ENCODE results near the gene MTG2.

Gene MTG2

DNA sequence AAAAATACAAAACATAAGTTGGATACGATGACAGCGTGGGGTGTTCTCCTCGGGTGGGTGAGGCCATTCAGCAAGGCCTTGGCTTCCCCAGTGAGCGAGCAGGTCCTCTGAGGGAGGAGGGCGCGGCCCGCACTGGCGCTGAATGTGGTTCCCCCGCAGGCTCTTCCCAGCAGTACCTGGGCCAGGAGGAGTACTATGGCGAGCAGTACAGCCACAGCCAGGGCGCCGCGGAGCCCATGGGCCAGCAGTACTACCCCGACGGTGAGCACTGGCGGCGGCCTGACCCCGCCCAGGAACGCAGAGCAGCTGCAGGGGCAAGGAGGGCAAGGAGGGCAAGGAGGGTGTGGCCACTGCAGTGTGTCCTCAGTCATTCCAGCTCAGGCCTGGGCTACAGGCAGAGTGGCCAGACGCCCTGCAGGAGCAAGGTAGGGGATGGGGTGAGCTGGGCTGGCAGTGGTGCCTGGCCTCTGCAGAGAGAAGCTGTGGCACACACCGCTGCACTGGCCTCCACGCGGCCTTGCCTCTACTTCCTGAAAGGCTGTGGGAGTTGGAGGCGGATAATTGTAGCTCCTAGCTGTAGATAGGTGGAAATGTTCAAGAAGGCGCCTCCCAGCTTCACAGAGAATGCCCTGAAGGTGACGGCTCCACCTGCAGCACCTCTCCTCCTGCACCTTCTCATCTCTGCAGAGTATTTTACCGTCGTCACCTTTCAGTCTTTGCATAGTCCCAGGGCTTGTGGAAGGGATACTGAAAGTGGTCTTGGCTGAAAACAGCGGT lies 18.7 kb upstream of the MTG2 start:
- no peak for DNase-seq

DNA sequence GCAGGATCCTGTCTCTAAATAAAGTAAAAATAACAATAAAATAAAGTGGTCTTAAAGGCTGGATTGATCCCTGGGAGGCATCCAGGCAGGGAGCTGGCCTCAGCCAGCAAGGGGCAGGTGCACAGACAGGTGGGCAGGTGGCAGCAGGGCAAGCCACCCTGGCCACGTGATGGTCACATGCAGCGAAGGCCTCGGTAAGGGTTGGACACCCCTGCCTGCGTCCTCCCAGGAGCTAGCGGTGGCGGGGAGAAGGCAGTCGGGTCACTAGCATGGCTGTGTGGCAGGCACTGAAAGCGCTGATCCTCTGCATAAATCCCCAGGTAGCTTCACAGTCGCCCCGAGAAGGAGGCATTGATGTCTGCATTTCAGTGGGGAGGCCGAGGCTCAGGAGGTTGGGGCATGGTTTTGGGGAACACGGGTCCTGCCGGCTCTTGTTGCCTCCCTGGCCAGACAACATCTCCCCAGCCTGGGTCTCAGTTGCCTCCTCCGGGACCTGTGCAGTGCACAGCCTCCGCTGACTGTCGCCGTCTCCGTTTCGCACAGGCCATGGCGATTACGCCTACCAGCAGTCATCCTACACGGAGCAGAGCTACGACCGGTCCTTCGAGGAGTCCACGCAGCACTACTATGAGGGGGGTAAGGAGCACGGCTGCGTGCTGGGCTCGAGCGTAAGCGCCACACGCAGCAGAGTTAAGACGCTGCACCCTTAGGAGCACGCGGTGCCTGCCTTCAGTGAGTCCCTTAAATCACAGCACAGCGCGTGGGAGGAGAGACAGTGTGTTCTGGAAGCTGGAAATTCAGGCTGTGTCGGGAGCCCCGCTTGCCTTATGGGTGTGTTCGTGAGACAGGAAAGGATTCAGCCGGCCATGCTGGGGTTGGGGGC lies 17.7 kb upstream of the MTG2 start:
- no peak for DNase-seq

DNA sequence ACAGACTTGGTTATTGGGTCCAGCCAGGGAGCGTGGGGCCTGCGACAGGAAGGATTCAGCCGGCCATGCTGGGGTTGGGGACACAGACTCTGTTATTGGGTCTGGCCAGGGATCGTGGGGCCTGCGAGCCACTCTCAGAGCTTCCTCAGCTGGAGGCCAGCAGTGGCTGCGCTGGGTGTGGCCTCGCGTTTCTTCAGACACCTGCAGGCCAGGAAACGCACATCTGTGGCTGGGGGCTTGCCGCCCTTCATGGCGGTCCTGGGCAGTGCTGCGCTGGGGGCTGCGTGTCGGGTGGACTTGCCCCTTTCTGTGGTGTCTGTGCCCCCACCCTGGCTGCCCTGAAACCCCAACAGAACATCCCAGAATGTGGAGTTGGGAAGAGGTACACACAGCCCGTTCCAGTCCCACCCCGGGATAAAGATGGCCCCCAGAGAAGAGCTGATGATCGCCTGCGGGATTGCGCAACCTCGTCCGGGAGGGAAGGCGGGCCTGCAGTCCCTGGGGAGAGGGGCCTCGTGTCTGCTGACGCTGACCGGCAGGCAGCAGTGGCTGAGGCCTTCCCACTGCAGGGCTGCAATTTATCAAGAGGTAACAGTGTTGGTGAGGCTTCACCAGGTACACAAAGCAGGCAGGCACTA lies 16.9 kb upstream of the MTG2 start:
- DNase-seq: no peak

- DNase-seq: no peak
These were observed 15.4 kb upstream of the MTG2 start for GRCh38 chr20:62167474-62167873.

- DNase-seq: peak; percentile 90 to 96
These were observed 14.8 kb upstream of the MTG2 start for GRCh38 chr20:62168061-62168460.

DNA sequence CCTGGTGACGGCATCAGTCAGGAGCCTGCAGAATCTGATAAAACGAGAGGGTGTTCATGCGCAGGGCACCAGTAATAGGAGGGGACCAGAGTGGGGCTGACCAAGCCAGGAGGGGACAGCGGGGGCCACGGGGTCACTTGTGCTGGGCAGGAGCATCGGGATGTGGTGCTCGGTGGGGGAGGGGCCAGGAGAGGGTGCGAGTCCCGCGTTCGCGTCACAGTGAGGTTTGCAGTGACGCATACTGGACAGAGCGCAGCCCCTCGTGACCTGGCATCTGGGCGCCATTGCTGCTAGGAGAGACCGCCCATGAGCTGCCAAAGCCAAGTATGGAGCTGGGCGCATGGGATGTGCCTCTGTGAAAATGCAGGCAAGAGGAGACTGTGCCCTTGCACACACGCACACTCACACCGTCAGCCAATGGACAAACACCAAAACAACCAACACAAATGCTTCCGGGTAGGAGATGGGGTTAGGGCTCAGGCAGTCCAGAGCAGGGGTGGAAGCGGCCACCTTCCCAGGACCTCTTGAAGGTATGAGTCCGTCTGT lies 13.9 kb upstream of the MTG2 start:
- no peak for DNase-seq

GRCh38 chr20:62170536-62170935 lies 12.3 kb upstream of the MTG2 start:
- DNase-seq: no peak

DNA sequence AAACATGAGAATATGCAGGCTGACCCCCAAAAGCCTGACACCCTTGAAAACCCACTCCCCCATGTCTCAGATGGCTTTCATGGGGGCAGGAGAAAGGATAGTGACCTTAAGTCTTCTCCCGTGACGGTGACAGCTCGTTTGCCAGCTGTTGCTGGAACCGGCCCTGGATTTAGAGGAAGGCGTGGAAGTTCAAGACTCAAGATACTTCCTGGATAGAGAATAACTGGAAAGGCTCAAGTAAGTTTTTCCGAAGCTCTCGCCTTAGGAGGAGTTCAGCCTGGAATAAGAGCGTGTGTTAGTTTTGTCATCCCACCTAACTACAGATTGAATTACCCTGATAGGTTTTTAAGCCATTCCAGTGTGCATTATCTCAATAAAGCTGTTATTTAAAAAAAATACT lies 11.6 kb upstream of the MTG2 start:
- DNase-seq: no peak

GRCh38 chr20:62172666-62173065 lies 10.2 kb upstream of the MTG2 start:
- no peak for DNase-seq

DNA sequence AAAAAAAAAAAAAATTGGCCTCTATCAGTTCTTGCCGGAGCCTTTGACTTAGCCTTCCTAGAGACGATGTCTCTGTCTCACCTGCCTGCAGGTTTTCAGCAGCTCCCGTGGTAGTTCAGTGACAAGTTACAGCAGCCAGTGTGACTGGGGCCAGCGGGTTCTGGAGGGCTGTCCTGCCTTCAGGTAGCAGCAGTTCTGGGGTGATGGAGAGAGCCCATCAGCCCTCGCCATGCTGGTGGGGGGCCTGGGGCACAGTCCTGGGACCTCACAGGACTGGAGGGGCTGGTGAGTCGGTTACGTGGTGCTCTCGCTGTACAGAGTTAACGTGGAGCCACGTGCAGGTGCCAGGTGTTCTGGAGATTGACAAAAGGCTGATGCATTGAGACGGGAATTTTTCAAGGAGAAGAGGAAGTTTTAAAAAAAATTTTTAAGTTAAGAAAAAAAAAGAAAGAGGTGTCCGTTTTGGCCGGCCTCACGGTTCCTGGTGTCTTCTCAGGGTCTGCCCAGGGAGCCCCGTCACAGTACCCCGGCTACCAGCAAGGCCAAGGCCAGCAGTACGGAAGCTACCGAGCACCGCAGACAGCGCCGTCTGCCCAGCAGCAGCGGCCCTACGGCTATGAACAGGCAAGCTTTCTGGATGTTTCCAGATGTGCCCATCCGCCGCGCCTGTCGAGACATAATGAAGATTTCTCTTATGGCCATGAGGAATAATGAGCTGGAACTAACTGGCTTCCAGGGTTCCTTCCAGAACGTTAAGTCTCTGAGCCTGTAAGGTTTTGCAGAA lies 8.6 kb upstream of the MTG2 start:
- no peak for DNase-seq

DNA sequence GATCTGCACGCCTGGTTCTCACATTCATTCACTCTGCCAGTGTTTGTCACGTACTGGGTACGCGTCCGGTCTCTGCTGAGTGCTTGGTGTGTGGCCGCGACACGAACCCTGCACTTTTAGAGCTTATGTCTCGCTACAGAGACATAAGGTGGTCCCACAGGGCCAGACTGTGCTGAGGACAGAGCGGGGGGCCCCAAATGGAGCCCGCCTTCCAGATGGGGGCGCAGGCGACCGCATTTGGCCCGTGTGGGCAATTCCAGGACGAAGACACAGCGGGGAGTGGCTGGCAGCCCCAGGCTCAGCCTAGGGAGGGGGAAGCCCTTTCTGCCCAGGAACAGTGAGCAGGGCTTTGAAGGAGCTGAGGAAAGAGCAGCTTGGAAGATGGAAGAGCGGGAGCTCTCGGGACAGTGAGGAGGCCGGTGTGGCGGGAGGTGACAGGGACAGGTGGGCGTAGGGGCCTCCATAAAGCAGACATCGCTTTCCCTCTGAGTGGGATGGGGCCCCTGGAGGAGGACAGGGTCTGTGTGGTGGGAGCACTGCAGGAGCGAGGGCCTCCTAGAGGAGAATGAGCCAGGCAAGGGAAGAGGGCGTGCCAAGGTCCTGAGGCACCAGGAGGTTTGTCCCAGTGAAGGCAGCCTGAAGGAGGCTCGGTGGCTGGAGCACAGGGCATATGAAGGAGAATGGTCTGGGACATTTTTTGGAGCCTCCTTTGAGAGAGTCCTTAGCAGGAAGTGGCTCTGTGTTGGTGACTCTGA lies 7.8 kb upstream of the MTG2 start:
- DNase-seq: no peak

DNA sequence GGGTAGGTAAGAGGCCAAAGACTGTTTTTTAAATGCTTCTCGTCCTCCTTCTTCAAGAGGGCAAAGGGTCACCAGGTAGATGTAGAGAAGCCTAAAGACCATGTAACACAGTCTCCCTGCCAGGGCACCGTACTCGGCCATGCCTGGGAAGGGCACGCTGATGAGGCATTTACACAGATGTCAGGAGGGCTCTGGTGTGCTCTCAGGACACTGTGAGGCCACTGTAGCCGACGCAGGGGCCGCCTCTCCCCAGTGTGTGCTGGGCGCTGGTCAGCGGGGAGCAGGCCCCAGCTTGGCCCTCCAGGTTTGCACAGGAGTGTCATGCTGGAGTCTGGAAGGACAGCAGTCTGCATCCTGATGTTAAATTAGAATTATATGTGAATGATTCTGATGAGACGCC lies 7.1 kb upstream of the MTG2 start:
- DNase-seq: no peak

GRCh38 chr20:62176866-62177265 lies 6.0 kb upstream of the MTG2 start:
- DNase-seq: no peak

GRCh38 chr20:62177307-62177706 lies 5.5 kb upstream of the MTG2 start:
- no peak for DNase-seq

DNA sequence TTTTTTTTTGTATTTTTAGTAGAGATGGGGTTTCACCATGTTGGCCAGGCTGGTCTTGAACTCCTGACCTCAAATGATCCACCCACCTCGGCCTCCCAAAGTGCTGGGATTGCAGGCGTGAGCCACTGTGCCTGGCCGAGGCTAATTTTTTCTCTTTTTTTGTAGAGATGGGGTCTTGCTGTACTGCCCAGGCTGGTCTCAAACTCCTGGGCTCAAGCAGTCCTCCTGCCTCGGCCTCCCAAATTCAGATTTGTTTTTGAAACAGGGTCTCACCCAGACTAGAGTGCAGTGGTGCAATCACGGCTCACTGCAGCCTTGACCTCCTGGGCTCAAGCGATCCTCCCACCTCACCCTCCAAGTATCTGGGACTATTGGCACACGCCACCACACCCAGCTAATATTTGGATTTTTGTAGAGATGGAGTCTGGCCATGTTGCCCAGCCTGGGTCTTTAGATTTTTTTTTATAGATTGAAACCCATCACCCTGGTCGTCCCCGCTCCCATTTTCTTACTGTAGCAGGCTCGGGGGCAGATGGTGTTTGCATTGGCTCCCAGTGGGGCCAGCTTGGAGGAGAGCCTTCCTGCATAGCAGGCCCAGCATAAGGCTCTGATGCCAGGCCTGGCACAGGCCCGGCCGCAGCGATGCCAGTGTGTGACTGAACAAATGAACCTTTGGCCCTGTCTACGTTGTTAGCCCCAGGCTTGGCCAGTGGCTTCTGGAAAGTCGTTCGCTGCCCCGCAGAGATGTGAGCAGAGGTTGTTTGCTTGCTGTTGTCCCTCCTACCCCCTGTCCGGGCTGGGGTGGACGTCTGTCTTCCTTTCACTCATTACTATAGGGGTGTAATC lies 4.3 kb upstream of the MTG2 start:
- no peak for DNase-seq

DNA sequence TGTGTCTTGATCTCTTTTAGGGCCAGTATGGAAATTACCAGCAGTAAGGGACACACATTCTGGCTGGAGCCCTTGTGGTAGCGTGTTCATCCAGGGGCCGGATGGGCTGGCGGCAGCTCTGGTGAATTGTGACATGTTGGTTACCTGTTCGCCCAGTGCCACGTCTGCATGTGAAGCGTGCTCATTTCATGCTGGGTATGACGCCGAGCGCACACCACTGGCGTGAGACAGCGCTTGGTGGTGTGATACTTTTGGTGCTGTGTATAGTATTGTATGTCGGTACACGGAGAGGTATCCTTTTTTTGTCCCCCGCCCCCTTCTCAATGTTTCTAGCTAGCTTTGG lies 3.7 kb upstream of the MTG2 start:
- DNase-seq: no peak

- DNase-seq: no peak
These were observed 1.0 kb upstream of the MTG2 start for GRCh38 chr20:62181808-62182207.

GRCh38 chr20:62183426-62184142 lies 756 bp downstream of the MTG2 start:
- no peak for DNase-seq

DNA sequence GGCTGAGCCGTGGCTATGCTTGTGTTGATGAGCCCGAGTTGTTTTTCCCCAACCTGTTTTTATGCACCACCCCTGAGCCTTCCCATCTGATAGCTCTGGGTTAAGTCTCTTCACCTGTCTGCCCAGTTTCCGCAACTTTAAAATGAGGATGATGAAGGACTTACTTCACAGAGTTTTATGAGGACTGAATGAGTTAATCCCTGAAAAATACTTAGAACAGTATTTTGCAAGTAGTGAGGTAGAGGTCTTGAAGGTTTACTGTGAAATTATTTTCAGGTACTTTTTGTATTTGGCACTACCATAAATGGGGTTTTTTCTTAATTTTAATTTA lies 3.2 kb downstream of the MTG2 start:
- no peak for DNase-seq
